Measurements from ENCODE around the gene CEP104.

DNA sequence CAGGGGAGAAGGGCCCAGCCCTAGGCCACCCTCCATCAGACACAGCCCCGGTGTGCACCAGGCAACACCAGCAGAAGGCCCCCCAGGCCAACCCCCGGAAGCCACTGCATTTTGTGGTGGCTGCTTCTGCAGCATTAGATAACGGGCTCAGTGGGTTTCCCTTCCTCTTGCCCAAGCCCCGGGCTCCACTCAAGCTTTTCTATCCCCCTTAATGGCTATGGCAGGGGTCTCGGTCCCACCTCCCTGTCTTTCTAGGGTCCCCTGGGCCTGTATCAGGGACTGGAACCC lies 24.1 kb upstream of the CEP104 start:
- TF ChIP-seq, protein P1, sequence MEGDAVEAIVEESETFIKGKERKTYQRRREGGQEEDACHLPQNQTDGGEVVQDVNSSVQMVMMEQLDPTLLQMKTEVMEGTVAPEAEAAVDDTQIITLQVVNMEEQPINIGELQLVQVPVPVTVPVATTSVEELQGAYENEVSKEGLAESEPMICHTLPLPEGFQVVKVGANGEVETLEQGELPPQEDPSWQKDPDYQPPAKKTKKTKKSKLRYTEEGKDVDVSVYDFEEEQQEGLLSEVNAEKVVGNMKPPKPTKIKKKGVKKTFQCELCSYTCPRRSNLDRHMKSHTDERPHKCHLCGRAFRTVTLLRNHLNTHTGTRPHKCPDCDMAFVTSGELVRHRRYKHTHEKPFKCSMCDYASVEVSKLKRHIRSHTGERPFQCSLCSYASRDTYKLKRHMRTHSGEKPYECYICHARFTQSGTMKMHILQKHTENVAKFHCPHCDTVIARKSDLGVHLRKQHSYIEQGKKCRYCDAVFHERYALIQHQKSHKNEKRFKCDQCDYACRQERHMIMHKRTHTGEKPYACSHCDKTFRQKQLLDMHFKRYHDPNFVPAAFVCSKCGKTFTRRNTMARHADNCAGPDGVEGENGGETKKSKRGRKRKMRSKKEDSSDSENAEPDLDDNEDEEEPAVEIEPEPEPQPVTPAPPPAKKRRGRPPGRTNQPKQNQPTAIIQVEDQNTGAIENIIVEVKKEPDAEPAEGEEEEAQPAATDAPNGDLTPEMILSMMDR (IDR thresholded peaks at IDR 0.05), result no peak
- no peak for TF ChIP-seq POLR2A (IDR thresholded peaks at IDR 0.05)
